Measurements from ENCODE around the gene RBL2.
A peak's percentile ranks its signal among the peaks of the same experiment; 100 is the strongest.
"Not testable (repeated sequence)": the region's sequence is repeated elsewhere in the genome, so short reads cannot be mapped to it uniquely, and the experiment has no call there.

Gene RBL2, protein sequence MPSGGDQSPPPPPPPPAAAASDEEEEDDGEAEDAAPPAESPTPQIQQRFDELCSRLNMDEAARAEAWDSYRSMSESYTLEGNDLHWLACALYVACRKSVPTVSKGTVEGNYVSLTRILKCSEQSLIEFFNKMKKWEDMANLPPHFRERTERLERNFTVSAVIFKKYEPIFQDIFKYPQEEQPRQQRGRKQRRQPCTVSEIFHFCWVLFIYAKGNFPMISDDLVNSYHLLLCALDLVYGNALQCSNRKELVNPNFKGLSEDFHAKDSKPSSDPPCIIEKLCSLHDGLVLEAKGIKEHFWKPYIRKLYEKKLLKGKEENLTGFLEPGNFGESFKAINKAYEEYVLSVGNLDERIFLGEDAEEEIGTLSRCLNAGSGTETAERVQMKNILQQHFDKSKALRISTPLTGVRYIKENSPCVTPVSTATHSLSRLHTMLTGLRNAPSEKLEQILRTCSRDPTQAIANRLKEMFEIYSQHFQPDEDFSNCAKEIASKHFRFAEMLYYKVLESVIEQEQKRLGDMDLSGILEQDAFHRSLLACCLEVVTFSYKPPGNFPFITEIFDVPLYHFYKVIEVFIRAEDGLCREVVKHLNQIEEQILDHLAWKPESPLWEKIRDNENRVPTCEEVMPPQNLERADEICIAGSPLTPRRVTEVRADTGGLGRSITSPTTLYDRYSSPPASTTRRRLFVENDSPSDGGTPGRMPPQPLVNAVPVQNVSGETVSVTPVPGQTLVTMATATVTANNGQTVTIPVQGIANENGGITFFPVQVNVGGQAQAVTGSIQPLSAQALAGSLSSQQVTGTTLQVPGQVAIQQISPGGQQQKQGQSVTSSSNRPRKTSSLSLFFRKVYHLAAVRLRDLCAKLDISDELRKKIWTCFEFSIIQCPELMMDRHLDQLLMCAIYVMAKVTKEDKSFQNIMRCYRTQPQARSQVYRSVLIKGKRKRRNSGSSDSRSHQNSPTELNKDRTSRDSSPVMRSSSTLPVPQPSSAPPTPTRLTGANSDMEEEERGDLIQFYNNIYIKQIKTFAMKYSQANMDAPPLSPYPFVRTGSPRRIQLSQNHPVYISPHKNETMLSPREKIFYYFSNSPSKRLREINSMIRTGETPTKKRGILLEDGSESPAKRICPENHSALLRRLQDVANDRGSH

DNA sequence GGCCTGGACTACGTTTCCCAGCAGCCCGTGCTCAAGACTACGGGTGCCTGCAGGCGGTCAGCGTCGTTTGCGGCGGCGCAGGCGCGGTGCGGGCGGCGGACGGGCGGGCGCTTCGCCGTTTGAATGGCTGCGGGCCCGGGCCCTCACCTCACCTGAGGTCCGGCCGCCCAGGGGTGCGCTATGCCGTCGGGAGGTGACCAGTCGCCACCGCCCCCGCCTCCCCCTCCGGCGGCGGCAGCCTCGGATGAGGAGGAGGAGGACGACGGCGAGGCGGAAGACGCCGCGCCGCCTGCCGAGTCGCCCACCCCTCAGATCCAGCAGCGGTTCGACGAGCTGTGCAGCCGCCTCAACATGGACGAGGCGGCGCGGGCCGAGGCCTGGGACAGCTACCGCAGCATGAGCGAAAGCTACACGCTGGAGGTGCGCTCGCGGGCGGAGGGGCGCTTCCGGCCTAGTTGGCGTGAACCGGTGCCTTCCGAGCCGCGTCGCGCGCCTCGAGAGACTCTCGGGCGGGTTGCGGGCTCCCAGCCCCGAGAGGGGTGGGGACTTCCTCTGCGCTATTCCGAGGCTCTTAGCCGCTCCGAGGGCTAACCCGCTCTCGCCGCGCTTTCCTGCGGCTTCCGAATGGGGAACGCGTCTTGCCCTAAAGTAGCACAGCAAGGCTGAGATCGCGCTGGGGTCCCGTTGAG, at the start of gene RBL2:
RBL2 (plus strand) TSS at position 95 of the 689 bp plus-strand sequence; CDS start at position 181, 86 bp downstream.
- no peaks in the 10 kb centered on the region for H3K9me3 ChIP-seq (ENCODE audit: control insufficient read depth, low read length)
- H3K79me2 ChIP-seq = peaks cover 17% of the 10 kb centered on the region
- H3K4me1 ChIP-seq = peaks cover 3% of the 10 kb centered on the region
- H3K9ac ChIP-seq = peak within 1 kb of the TSS; percentile 75
- H3K4me3 ChIP-seq (ENCODE audit: low read depth, low read length) = peak within 1 kb of the TSS; percentile 86
- H3K4me2 ChIP-seq (ENCODE audit: low read length) = peak within 1 kb of the TSS; percentile 94
- TF ChIP-seq, protein P1, sequence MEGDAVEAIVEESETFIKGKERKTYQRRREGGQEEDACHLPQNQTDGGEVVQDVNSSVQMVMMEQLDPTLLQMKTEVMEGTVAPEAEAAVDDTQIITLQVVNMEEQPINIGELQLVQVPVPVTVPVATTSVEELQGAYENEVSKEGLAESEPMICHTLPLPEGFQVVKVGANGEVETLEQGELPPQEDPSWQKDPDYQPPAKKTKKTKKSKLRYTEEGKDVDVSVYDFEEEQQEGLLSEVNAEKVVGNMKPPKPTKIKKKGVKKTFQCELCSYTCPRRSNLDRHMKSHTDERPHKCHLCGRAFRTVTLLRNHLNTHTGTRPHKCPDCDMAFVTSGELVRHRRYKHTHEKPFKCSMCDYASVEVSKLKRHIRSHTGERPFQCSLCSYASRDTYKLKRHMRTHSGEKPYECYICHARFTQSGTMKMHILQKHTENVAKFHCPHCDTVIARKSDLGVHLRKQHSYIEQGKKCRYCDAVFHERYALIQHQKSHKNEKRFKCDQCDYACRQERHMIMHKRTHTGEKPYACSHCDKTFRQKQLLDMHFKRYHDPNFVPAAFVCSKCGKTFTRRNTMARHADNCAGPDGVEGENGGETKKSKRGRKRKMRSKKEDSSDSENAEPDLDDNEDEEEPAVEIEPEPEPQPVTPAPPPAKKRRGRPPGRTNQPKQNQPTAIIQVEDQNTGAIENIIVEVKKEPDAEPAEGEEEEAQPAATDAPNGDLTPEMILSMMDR (IDR thresholded peaks at IDR 0.05) = no peak
- peak within 1 kb of the TSS; percentile 91 for H2AFZ ChIP-seq
- no peaks in the 10 kb centered on the region for H3K36me3 ChIP-seq (ENCODE audit: control insufficient read depth, insufficient read depth, low read length)
- H3K27me3 ChIP-seq (ENCODE audit: control insufficient read depth, insufficient read depth, low read length) = no peaks in the 10 kb centered on the region
- H3K27ac ChIP-seq = peak within 1 kb of the TSS; percentile 85

DNA sequence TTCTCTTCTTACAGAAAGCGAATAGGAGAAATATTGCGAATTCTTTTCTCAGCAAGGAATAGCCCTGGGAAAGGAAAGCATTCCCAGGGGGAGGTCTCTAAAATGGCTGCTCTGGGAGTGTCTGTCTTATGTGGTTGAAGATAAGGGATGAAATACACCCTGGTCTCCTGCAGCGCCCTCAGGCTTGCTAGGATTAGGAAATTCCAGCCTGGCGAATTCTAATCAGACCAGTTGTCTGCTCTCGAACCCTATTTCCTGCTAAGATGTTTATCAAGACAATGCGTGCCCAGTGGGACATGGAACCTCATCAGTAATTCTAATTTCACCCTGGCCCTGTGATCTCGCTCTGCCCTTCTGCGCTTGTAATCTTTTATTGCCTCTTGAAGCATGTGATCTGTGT, 49.7 kb upstream of the RBL2 start:
- not testable (repeated sequence) for H3K27ac ChIP-seq

DNA sequence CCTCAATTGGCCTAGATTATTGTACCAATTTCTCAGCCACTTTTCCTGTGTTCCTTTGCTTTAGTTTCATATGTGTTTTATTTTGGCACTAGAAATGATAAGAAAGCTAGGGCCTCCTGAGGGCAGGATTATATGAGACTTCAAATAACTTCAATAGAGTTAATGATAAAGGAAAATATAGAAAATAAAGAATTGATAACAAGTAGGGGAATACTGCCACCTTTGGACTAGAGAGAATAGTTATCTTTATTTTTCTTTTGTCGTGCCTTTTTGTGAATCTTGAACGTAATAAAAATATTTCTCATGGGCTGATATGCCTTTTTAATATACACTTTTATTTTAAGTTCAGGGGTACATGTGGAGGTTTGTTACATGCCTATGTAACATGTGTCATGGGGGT, 29.3 kb upstream of the RBL2 start:
- no peaks in the 10 kb centered on the region for H3K79me2 ChIP-seq
- no peaks in the 10 kb centered on the region for H3K27me3 ChIP-seq (ENCODE audit: control insufficient read depth, insufficient read depth, low read length)
- no peak overlapping the region for H2AFZ ChIP-seq
- H3K4me2 ChIP-seq (ENCODE audit: low read length) = no peak overlapping the region
- H3K36me3 ChIP-seq (ENCODE audit: control insufficient read depth, insufficient read depth, low read length) = no peaks in the 10 kb centered on the region
- H3K9me3 ChIP-seq (ENCODE audit: control insufficient read depth, low read length) = no peaks in the 10 kb centered on the region
- H3K27ac ChIP-seq = no peak overlapping the region
- H3K4me3 ChIP-seq (ENCODE audit: low read depth, low read length) = no peak overlapping the region
- no peak overlapping the region for H3K9ac ChIP-seq
- TF ChIP-seq, protein P1 (IDR thresholded peaks at IDR 0.05) = no peak
- H3K4me1 ChIP-seq = no peaks in the 10 kb centered on the region

More for the DNA sequence above, 49.7 kb upstream of the RBL2 start:
- not testable (repeated sequence) for H3K36me3 ChIP-seq (ENCODE audit: control insufficient read depth, insufficient read depth, low read length); H3K27me3 ChIP-seq (ENCODE audit: control insufficient read depth, insufficient read depth, low read length); H3K4me1 ChIP-seq; H3K9me3 ChIP-seq (ENCODE audit: control insufficient read depth, low read length); H2AFZ ChIP-seq; H3K9ac ChIP-seq; H3K79me2 ChIP-seq; H3K4me3 ChIP-seq (ENCODE audit: low read depth, low read length); H3K4me2 ChIP-seq (ENCODE audit: low read length)

DNA sequence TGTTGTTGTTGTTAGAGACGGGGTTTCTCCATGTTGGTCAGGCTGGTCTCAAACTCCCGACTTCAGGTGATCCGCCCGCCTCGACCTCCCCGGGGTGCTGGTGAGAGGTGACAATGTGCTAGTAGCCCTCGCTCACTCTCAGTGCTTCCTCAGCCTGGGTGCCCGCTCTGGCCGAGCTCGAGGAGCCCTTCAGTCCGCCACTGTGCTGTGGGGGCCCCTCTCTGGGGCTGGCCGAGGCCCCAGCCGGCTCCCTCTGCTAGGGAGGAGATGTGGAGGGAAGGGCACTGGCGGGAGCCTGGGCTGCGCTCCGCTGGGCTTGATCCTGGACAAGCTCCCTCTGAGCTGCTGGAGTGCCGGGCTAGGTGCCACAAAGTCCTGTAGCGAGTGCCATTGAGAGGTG, 21.7 kb upstream of the RBL2 start:
- H3K4me3 ChIP-seq (ENCODE audit: low read depth, low read length) = no peak overlapping the region

More for the DNA sequence above, 21.7 kb upstream of the RBL2 start:
- H3K4me2 ChIP-seq (ENCODE audit: low read length) = no peak overlapping the region
- H3K27ac ChIP-seq = no peak overlapping the region
- no peak overlapping the region for H3K9ac ChIP-seq
- H3K36me3 ChIP-seq (ENCODE audit: control insufficient read depth, insufficient read depth, low read length) = no peaks in the 10 kb centered on the region
- no peaks in the 10 kb centered on the region for H3K27me3 ChIP-seq (ENCODE audit: control insufficient read depth, insufficient read depth, low read length)
- H2AFZ ChIP-seq = no peak overlapping the region
- H3K9me3 ChIP-seq (ENCODE audit: control insufficient read depth, low read length) = no peaks in the 10 kb centered on the region
- H3K79me2 ChIP-seq = no peaks in the 10 kb centered on the region
- TF ChIP-seq, protein P1 (IDR thresholded peaks at IDR 0.05) = no peak
- H3K4me1 ChIP-seq = no peaks in the 10 kb centered on the region

All from parathyroid adenoma (tissue), 2 donors.